Osteocyte (in vitro differentiated cells): ENCODE measurements around the gene PAAF1. TPM values are rescaled to one million over a fixed set of nuclear protein-coding genes. Genes with fewer than 3 reads are reported as not detected.

Source experiments
- DNase-seq: peaks from one replicate; pipeline ENCODE4 v3.0.0; 2021; ENCODE audit warnings: mixed read lengths; ENCODE audit not compliant: unreplicated experiment; ENCODE audit errors: extremely low spot score
- H3K27ac Mint-ChIP-seq: one replicate; pipeline ENCODE4 v1.8.0; 2021; ENCODE audit warnings: mild to moderate bottlenecking, mixed read lengths; ENCODE audit not compliant: unreplicated experiment
- H3K27me3 Mint-ChIP-seq: one replicate; pipeline ENCODE4 v1.8.0; 2021; ENCODE audit warnings: mixed read lengths; ENCODE audit not compliant: unreplicated experiment
- H3K36me3 Mint-ChIP-seq: one replicate; pipeline ENCODE4 v1.8.0; 2021; ENCODE audit warnings: mixed read lengths; ENCODE audit not compliant: unreplicated experiment
- H3K4me1 Mint-ChIP-seq: one replicate; pipeline ENCODE4 v1.8.0; 2021; ENCODE audit warnings: mixed read lengths; ENCODE audit not compliant: unreplicated experiment
- H3K4me3 Mint-ChIP-seq: one replicate; pipeline ENCODE4 v1.8.0; 2021; ENCODE audit warnings: mild to moderate bottlenecking, moderate library complexity, mixed read lengths; ENCODE audit not compliant: unreplicated experiment
- H3K9me3 Mint-ChIP-seq: one replicate; pipeline ENCODE4 v1.8.0; 2021; ENCODE audit warnings: mixed read lengths; ENCODE audit not compliant: unreplicated experiment
- CTCF ChIP-seq: fragments of 200-600 bp; sonication (generic); IDR thresholded peaks from 2 replicates; pipeline ENCODE4 v1.5.0; 2021; ENCODE audit warnings: antibody characterized with exemption, mild to moderate bottlenecking, moderate library complexity
- total RNA-seq: library from RNA; stranded (reverse); gene quantifications from 2 replicates; pipeline ENCODE4 v1.2.1, GENCODE V29; 2021

The PAAF1 gene
- total RNA-seq, 1 donor from 2014 or later, result 17.3 TPM

- Mint-ChIP-seq H3K27ac (no peak overlapping the region), H3K4me1 (no peaks in the 10 kb centered on the region), H3K27me3 (peaks cover 3% of the 10 kb centered on the region), H3K36me3 (peaks cover 4% of the 10 kb centered on the region), H3K4me3 (no peak overlapping the region), H3K9me3 (peaks cover 14% of the 10 kb centered on the region)
- no peak for TF ChIP-seq CTCF
- no peak for DNase-seq
Observed at GRCh38 chr11:73940801-73941570, 64.2 kb downstream of the PAAF1 start.

GRCh38 chr11:73942010-73942409 lies 65.2 kb downstream of the PAAF1 start:
- H3K27ac Mint-ChIP-seq, result no peak overlapping the region
- peaks cover 4% of the 10 kb centered on the region for H3K36me3 Mint-ChIP-seq
- peaks cover 3% of the 10 kb centered on the region for H3K27me3 Mint-ChIP-seq
- no peak for DNase-seq
- no peaks in the 10 kb centered on the region for H3K4me1 Mint-ChIP-seq
- H3K4me3 Mint-ChIP-seq, result no peak overlapping the region
- peaks cover 14% of the 10 kb centered on the region for H3K9me3 Mint-ChIP-seq
- TF ChIP-seq CTCF, result no peak

DNA sequence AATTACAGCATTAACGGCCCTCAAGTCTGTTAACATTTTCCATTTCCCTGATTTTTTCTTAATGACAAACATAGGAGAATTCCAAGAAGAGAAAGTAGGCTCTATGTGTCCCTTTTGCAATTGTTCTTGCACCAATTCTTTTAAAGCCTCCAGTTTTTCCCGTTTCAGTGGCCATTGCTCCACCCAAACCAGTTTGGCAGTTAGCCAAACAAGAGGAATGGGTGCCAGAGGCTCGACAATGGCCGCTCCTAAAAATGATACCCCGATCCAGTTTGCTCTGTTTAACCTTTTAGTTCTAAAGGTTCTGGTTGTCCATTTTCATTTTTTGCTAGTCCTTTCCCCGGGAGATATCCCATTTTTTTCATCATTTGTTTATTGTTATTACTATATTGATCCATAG lies 67.3 kb downstream of the PAAF1 start:
- Mint-ChIP-seq H3K4me3 (no peak overlapping the region), H3K36me3 (no peaks in the 10 kb centered on the region), H3K27me3 (peaks cover 3% of the 10 kb centered on the region), H3K4me1 (no peaks in the 10 kb centered on the region), H3K9me3 (peaks cover 8% of the 10 kb centered on the region), H3K27ac (no peak overlapping the region)
- no peak for TF ChIP-seq CTCF
- DNase-seq, result no peak

DNA sequence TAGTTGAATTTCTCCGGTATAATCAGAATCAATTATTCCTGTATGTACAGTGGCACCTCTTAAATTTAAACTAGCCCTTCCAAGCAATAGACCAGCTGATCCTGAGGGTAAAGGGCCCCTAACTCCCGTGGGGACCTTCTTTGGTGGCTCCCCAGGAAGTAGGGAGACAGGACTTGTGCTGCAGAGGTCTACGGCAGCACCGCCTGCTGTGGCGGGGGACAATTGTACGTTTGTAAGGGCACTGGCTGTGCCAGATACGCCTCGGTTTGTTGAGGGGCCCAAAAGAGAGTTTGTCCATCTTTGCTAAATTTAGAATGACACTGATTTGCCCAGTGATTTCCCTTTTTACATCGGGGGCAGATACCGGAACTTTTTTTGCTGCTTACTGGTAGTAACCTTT lies 68.1 kb downstream of the PAAF1 start:
- no peak for DNase-seq
- no peak overlapping the region for H3K27ac Mint-ChIP-seq
- H3K27me3 Mint-ChIP-seq, result peaks cover 3% of the 10 kb centered on the region
- no peaks in the 10 kb centered on the region for H3K4me1 Mint-ChIP-seq
- no peaks in the 10 kb centered on the region for H3K36me3 Mint-ChIP-seq
- TF ChIP-seq CTCF, result no peak
- no peak overlapping the region for H3K4me3 Mint-ChIP-seq
- H3K9me3 Mint-ChIP-seq, result peaks cover 6% of the 10 kb centered on the region

GRCh38 chr11:73945396-73945795 lies 68.6 kb downstream of the PAAF1 start:
- no peaks in the 10 kb centered on the region for H3K4me1 Mint-ChIP-seq
- peaks cover 6% of the 10 kb centered on the region for H3K9me3 Mint-ChIP-seq
- no peak overlapping the region for H3K4me3 Mint-ChIP-seq
- TF ChIP-seq CTCF, result no peak
- no peak overlapping the region for H3K27ac Mint-ChIP-seq
- no peaks in the 10 kb centered on the region for H3K36me3 Mint-ChIP-seq
- H3K27me3 Mint-ChIP-seq, result peaks cover 3% of the 10 kb centered on the region
- no peak for DNase-seq
